ENCODE data around the gene SIAH1.
A peak's percentile ranks its signal among the peaks of the same experiment; 100 is the strongest.
"Not testable (repeated sequence)": the region's sequence is repeated elsewhere in the genome, so short reads cannot be mapped to it uniquely, and the experiment has no call there.

The SIAH1 gene

DNA sequence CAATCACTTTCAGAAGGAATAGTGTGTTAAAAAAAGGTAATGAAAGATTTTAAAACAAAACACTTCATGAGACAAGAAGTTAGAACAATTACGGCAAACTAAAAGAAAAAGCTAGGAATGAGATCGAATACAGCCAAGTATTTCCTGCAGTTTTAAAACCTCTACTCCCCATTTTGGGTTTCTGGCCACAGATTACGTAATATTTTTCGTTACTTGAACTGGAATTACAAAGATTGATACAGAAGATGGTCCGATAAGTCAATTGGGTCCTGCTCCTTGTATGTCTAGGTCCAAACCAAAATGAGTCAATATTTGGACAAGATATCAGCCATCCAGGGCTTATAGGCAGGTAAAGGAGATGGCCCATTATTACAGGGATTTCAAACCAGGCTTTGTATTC lies 52.2 kb downstream of the SIAH1 start:
- no peak for DNase-seq (ENCODE audit: low spot score)

- DNase-seq (ENCODE audit: low spot score), result no peak
Measured at GRCh38 chr16:48330841-48331192, 54.4 kb downstream of the SIAH1 start.

GRCh38 chr16:48330189-48330840 lies 54.9 kb downstream of the SIAH1 start:
- DNase-seq (ENCODE audit: low spot score), result no peak

GRCh38 chr16:48329138-48329537 lies 56.1 kb downstream of the SIAH1 start:
- no peak for DNase-seq (ENCODE audit: low spot score)

- DNase-seq (ENCODE audit: low spot score), result no peak
Measured at GRCh38 chr16:48326915-48327314, 58.3 kb downstream of the SIAH1 start.

DNA sequence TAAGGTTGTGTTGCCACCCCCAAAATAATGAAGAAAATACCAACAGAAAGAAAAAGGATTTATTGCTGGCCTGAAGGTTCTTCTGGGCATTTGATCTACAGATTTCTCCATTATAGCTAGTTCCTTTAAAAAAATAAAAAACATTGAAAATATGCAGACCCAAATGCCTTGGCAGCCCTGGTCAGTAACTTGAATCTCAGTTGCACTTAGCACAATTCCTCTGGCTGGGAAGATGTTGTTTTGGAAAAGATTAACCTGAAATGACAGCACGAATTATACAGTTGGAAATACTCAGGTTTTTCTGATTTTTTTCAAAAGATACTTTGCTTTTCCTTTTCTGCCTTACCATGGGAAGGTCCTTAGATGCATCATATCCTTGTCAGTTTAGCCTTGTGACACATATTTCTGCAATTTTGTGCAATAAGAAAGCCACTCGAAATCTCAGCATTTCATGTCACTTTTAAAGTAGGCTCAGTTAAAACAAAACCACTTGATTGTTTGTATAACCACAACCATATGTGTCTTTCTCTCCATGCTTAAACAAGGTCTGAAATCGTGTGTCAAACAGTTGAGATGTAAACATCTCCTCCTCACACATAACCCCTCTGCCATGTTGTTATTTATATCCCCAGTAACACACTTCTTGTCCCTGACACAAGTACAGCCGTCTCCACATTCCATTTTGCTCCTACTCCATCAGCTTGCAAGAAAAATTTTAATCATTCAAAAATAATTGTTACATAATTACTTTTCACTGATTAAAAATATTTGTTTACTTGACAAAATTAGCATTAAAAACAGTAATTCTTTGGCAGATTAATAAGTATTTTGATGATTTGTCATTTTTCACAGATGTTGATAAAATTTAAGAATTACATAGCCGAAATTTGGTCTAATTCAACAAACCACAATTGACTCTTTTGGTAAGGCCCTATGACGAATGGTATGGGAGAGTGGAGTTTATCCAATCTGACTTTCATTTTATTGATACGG lies 61.1 kb downstream of the SIAH1 start:
- DNase-seq (ENCODE audit: low spot score), result no peak

DNA sequence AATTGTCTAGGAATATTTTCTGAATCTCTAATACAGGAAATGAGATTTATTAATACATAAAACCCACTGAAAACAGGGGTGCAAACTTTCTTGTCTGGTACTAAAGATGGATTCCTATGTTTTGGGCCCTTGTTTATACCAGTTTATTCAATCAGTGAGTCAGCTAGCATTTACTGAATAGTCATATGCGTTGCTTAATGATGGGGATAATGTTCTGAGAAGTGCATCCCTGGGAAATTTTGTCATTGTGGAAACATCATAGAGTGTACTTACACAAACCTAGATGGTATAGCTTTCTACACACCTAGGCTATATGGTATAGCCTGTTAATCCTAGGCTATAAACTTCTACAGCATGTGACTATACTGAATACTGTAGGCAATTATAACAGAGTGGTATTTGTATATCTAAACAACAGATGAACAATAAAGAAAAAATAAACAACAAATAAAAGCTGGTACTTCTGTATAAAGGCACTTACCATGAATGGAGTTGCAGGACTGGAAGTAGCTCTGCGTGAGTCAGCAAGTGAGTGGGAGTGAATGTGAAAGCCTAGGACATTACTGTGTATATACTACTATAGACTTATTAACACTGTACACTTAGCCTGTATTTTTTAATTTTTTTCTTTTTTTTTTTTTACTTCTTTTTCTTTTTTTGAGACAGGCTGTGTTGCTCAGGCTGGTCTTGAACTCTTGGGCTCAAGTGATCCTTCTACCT lies 63.7 kb downstream of the SIAH1 start:
- no peak for DNase-seq (ENCODE audit: low spot score)

DNA sequence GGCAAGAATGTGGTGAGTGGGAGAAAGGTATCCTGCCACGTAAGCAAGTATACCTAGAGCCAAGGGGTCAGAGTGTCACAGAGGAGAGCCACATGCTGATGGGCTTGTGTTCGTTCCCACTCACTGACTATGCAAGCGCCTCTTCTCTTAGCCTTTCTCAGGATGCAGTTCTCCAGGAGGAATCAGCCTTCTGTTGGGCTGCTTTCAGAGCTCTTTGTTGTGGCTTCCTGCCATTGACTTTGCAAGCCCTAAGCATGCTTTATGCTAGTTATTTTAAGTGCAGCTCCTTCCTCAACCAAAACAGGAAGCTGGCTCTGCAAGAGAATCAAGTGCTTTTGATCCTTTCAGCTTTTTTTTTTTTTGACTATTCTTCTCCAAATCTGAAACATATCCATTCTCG lies 66.6 kb downstream of the SIAH1 start:
- DNase-seq (ENCODE audit: low spot score), result peak; percentile 6

DNA sequence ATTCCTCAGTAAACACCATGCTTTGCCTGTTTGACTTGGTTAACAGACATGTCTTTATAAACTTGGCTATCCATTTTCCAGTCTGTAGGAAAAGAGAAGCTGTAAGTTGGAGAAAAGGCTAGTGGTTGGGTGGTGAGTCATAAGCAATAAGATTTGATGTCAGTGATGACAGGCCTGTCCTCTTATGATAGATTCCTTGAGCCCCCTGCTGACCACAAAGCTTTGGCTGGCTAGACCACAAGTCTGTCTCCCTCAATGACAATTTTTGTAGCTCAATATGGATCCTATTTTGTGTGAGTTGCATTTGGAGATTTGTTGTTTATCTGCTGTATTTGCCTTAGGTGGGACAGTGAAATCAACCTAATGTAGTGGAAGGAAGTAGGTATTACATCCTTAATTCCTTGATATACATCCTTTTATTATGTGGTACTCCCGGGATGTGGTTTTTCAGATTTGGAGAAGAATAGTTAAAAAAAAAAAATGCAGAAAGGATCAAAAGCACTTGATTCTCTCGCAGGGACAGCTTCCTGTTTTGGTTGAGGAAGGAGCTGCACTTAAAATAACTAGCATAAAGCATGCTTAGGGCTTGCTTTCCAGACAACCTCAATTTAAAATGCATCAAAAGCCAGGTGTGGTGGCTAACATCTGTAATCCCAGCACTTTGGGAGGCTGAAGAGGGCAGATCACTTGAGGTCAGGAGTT lies 67.4 kb downstream of the SIAH1 start:
- peak; percentile 54 for DNase-seq (ENCODE audit: low spot score)

- DNase-seq (ENCODE audit: low spot score), result no peak
Measured at GRCh38 chr16:48317026-48317425, 68.2 kb downstream of the SIAH1 start.

- DNase-seq (ENCODE audit: low spot score), result not testable (repeated sequence)
Measured at GRCh38 chr16:48313905-48314304, 71.3 kb downstream of the SIAH1 start.

- DNase-seq (ENCODE audit: low spot score), result no peak
Measured at GRCh38 chr16:48310908-48311641, 74.1 kb downstream of the SIAH1 start.
